GM12878 (cell line): ENCODE measurements around the gene DGKI. TPM values are rescaled to one million over a fixed set of nuclear protein-coding genes. Genes with fewer than 3 reads are reported as not detected.

Experiments
- ATAC-seq: fragments of 200-7000 bp; cut with Tn5 transposase; 3 replicates; pipeline ENCODE4 v1.9.1; 2020; ENCODE audit warnings: mild to moderate bottlenecking, moderate library complexity
- BruUV-seq: library from RNA; stranded (reverse); fragments of 400-500 nt; replicated peaks from 2 replicates; lab custom pipeline; 2021; lab: Mats Ljungman, UMichigan
- CTCF ChIA-PET: fragments of 300-600 bp; sonication (Branson Sonifier 250); formaldehyde crosslinking; extraction: SDS; loops from one replicate; lab custom pipeline; 2021; ENCODE audit warnings: inconsistent platforms; lab: Yijun Ruan, JAX
- POLR2A ChIA-PET: fragments of 350-600 bp; formaldehyde crosslinking; extraction: SDS; loops from one replicate; lab custom pipeline; 2021; ENCODE audit warnings: inconsistent platforms; lab: Charles Lee
- RAD21 ChIA-PET: fragments of 300-600 bp; sonication (Branson Sonifier 250); formaldehyde crosslinking; loops from one replicate; lab custom pipeline; 2023; ENCODE audit warnings: antibody characterized with exemption; ENCODE audit not compliant: unreplicated experiment; lab: Charles Lee
- SMC1A ChIA-PET: fragments of 300-600 bp; sonication (Branson Sonifier 250); formaldehyde crosslinking; loops from one replicate; lab custom pipeline; 2023; ENCODE audit not compliant: unreplicated experiment, uncharacterized antibody; lab: Charles Lee
- DNase-seq: peaks from one replicate; pipeline ENCODE4 v3.0.0-alpha.2; 2011; ENCODE audit warnings: low read depth, low spot score
- FAIRE-seq: peaks from 3 replicates; lab custom pipeline; 2011; peaks lifted over from hg19 to GRCh38; lab: Jason Lieb, UNC
- H2AFZ ChIP-seq: 2 replicates; pipeline ENCODE4 v1.6.0; 2011; ENCODE audit warnings: low read depth, low read length, control low read depth; ENCODE audit not compliant: control insufficient read depth
- H3K27ac ChIP-seq: 2 replicates; pipeline ENCODE4 v1.5.1; 2011; ENCODE audit warnings: control low read depth; ENCODE audit not compliant: control insufficient read depth, insufficient read depth
- H3K27me3 ChIP-seq, 2 experiments: replicated peaks in 1 of 2; 2 replicates each; pipeline versions ENCODE4 v1.6.0 to v1.6.1; 2011; ENCODE audit warnings: low read length in 1 of 2; ENCODE audit not compliant: control insufficient read depth in 2 of 2, insufficient read depth in 2 of 2
- H3K36me3 ChIP-seq, 2 experiments: 2 replicates each; pipeline ENCODE4 v1.5.1; 2011; ENCODE audit warnings: low read length in 1 of 2; ENCODE audit not compliant: control insufficient read depth in 2 of 2, insufficient read depth in 2 of 2
- H3K4me1 ChIP-seq: 2 replicates; pipeline ENCODE4 v1.6.1; 2011; ENCODE audit warnings: mild to moderate bottlenecking, low read length, moderate library complexity, mixed read lengths; ENCODE audit not compliant: control insufficient read depth, insufficient read depth
- H3K4me2 ChIP-seq: 2 replicates; pipeline ENCODE4 v1.6.0; 2011; ENCODE audit warnings: control low read depth; ENCODE audit not compliant: control insufficient read depth, insufficient read depth
- H3K4me3 ChIP-seq: fragments of 200-600 bp; sonication (generic); 2 replicates; pipeline ENCODE4 v1.5.1; 2016
- H3K79me2 ChIP-seq: 2 replicates; pipeline ENCODE4 v1.6.0; 2011; ENCODE audit warnings: low read length; ENCODE audit not compliant: control insufficient read depth, insufficient read depth
- H3K9ac ChIP-seq: 2 replicates; pipeline ENCODE4 v1.8.0; 2011; ENCODE audit warnings: low read length, control low read depth, mixed read lengths; ENCODE audit not compliant: control insufficient read depth, insufficient read depth
- H3K9me3 ChIP-seq: replicated peaks from 3 replicates; pipeline ENCODE4 v1.5.1; 2011; ENCODE audit warnings: mild to moderate bottlenecking, low read length; ENCODE audit not compliant: control insufficient read depth, insufficient read depth
- H4K20me1 ChIP-seq: 2 replicates; pipeline ENCODE4 v1.6.0; 2011; ENCODE audit not compliant: control insufficient read depth, insufficient read depth
- CREB1 ChIP-seq: IDR thresholded peaks from 2 replicates; pipeline ENCODE4 v1.6.1; 2012; ENCODE audit warnings: low read depth, mild to moderate bottlenecking, inconsistent platforms
- EZH2 ChIP-seq: IDR thresholded peaks from 2 replicates; pipeline ENCODE4 v1.6.1; 2012; ENCODE audit warnings: low read depth, mild to moderate bottlenecking, control low read depth, inconsistent platforms, low read length, borderline replicate concordance; ENCODE audit not compliant: control insufficient read depth
- HDAC2 ChIP-seq: fragments of 200-600 bp; sonication (generic); IDR thresholded peaks from 2 replicates; pipeline ENCODE4 v1.6.1; 2017
- HDGF ChIP-seq: fragments of 450-650 bp; IDR thresholded peaks from 2 replicates; pipeline ENCODE4 v1.6.1; 2016; ENCODE audit warnings: antibody characterized with exemption
- KDM1A ChIP-seq: fragments of 200-600 bp; sonication (generic); IDR thresholded peaks from 2 replicates; pipeline ENCODE4 v1.6.1; 2016; ENCODE audit warnings: borderline replicate concordance
- KLF5 ChIP-seq: fragments of 450-650 bp; IDR thresholded peaks from 2 replicates; pipeline ENCODE4 v1.6.1; 2014; ENCODE audit warnings: mild to moderate bottlenecking; ENCODE audit not compliant: partially characterized antibody
- NFYA ChIP-seq: IDR thresholded peaks from 2 replicates; pipeline ENCODE4 v1.6.1; 2011; ENCODE audit warnings: low read depth, mild to moderate bottlenecking, low read length, improper control_type of control experiment, borderline replicate concordance
- POLR2AphosphoS5 ChIP-seq: IDR thresholded peaks from 2 replicates; pipeline ENCODE4 v1.6.1; 2011; ENCODE audit warnings: mild to moderate bottlenecking, low read length, inconsistent platforms
- RFX5 ChIP-seq: IDR thresholded peaks from 2 replicates; pipeline ENCODE4 v1.6.1; 2011; ENCODE audit warnings: low read depth, low read length, improper control_type of control experiment
- SMAD1 ChIP-seq: fragments of 450-650 bp; IDR thresholded peaks from 2 replicates; pipeline ENCODE4 v1.6.1; 2018; ENCODE audit warnings: mild to moderate bottlenecking, low read depth; ENCODE audit not compliant: partially characterized antibody
- SMC3 ChIP-seq: IDR thresholded peaks from 2 replicates; pipeline ENCODE4 v1.6.1; 2011; ENCODE audit warnings: low read length, improper control_type of control experiment, borderline replicate concordance
- SP1 ChIP-seq: IDR thresholded peaks from one replicate; pipeline ENCODE4 v1.6.1; 2011; ENCODE audit warnings: low read depth, low read length
- SPI1 ChIP-seq: IDR thresholded peaks from 2 replicates; pipeline ENCODE4 v1.6.1; 2011; ENCODE audit warnings: low read depth, mild to moderate bottlenecking, low read length, moderate library complexity, borderline replicate concordance; ENCODE audit not compliant: insufficient read depth
- SRF ChIP-seq, 2 experiments: IDR thresholded peaks; 2 replicates each; pipeline ENCODE4 v1.6.1; 2011; ENCODE audit warnings: low read depth in 2 of 2, low read length in 2 of 2, mild to moderate bottlenecking in 1 of 2, moderate library complexity in 1 of 2
- SUPT20H ChIP-seq: IDR thresholded peaks from 2 replicates; pipeline ENCODE4 v1.6.1; 2011; ENCODE audit warnings: low read depth, mild to moderate bottlenecking, low read length, moderate library complexity, borderline replicate concordance; ENCODE audit not compliant: control insufficient read depth
- TARDBP ChIP-seq: IDR thresholded peaks from 2 replicates; pipeline ENCODE4 v1.6.1; 2016; ENCODE audit warnings: borderline replicate concordance
- YY1 ChIP-seq: IDR thresholded peaks from 2 replicates; pipeline ENCODE4 v1.6.1; 2011; ENCODE audit warnings: low read depth, mild to moderate bottlenecking, low read length
- ZSCAN29 ChIP-seq: fragments of 450-650 bp; IDR thresholded peaks from 2 replicates; pipeline ENCODE4 v1.6.1; 2017; ENCODE audit warnings: mild to moderate bottlenecking, moderate library complexity
- WGBS: methylation state at CpG from one replicate; pipeline ENCODE4 v1.1.6; 2016; ENCODE audit warnings: low lambda C conversion rate; ENCODE audit not compliant: insufficient replicate concordance, insufficient coverage; ENCODE audit errors: missing lambda C conversion rate; 5-methylcytosine and 5-hydroxymethylcytosine counted together
- in situ Hi-C: fragments of 300-500 bp; cut with MboI; formaldehyde crosslinking; loops from 9 replicates; pipeline ENCODE4 v1.14.3; 2018; ENCODE audit warnings: mixed read lengths
- intact Hi-C: fragments of 100-400 bp; cut with micrococcal nuclease; formaldehyde crosslinking; loops from one replicate; pipeline ENCODE4 v1.14.2; 2022; ENCODE audit not compliant: unreplicated experiment
- polyA plus RNA-seq, 11 experiments: library from polyadenylated mRNA; depleted of rRNA in 4 of 11; unstranded in 6 of 11; stranded (reverse) in 5 of 11; fragments of >200 nt; fragmentation: Nextera tagmentation in 4 of 11; fragmentation: Illumina TruSeq in 1 of 11; extraction: Ambion mirVana in 4 of 11; extraction: Trizol in 1 of 11; gene quantifications; 1 replicate in 1 of 11; 2 replicates in 10 of 11; pipeline versions ENCODE4 v1.2.1 to v1.2.3, GENCODE V29; 2011 to 2016; ENCODE audit warnings: inconsistent platforms in 2 of 11, missing spikeins in 2 of 11, low read depth in 1 of 11
- total RNA-seq, 4 experiments: library from RNA; depleted of rRNA in 3 of 4; stranded (reverse); fragments of >200 nt in 3 of 4; fragmentation: Illumina TruSeq in 1 of 4; extraction: Trizol in 1 of 4; gene quantifications; 2 replicates each; pipeline versions ENCODE4 v1.2.1 to v1.2.3, GENCODE V29; 2013 to 2021
- TF ChIP-seq, protein P1 (sequence below): fragments of 450-650 bp; IDR thresholded peaks from 2 replicates; pipeline ENCODE4 v1.6.1; 2014; ENCODE audit warnings: mild to moderate bottlenecking
- TF ChIP-seq, protein P2 (sequence below): IDR thresholded peaks from 2 replicates; pipeline ENCODE4 v1.6.1; 2011; ENCODE audit warnings: low read depth, low read length, improper control_type of control experiment, borderline replicate concordance

DGKI gene
- total and polyA plus RNA-seq, 10 of the 15 experiments (the other 5 are each of a cell fraction or from before 2014, with no cell fraction given): 10.4 to 37.1 (median 22.1) TPM

DNA sequence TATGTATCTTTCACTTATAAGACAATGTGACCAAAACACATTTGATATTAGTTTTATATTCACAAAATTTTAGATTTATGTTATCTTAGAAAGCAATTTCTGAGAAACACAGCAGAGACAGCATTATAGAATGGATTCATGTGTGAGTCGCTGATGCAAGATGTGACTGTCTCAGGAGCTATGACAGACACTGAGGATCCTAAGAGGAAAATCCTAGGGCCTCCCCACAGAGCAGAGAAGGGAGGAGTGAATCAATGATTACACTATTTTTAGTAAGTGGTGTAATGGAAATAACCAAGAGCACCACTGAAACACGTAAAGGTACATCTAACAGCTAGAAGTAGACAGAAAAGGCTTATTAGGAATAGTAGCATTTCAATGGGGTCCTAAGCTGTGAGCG, 299.3 kb downstream of the DGKI start:
- 2% methylated on average over 3 of the region's 3 CpGs for WGBS

DNA sequence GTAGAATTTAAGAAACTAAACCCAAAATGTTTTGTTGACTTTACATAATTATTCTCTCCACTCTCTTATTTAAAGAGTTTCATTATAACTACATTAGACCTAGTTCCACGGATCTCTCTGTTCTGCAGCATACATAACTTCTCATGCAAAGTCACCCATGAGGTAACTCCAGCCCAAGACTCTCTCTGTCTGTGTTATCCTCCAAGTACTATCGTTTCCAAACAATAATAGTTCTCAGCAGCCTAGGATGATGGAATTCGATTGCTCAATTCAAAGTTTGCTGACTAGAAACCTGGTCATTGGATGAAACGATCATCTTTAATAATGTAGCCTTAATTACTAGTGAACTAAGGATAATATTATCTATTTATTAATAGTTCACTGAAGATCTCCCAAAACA, 300.1 kb downstream of the DGKI start:
- WGBS: 4% methylated on average over 4 of the region's 4 CpGs
- Histone ChIP-seq H3K79me2 (no peaks in the 10 kb centered on the region), H3K36me3 (no peaks in the 10 kb centered on the region), H3K27me3 (no peaks in the 10 kb centered on the region), H3K4me3 (no peak overlapping the region), H3K27ac (no peak overlapping the region), H3K9me3 (no peaks in the 10 kb centered on the region), H2AFZ (no peak overlapping the region), H3K9ac (no peak overlapping the region), H3K4me1 (no peaks in the 10 kb centered on the region), H3K4me2 (no peak overlapping the region), H4K20me1 (no peaks in the 10 kb centered on the region)
- intact Hi-C loops: no loop called here
- in situ Hi-C loops: no loop called here
- no peak for ATAC-seq
- no peak for FAIRE-seq
- ChIA-PET RAD21 (no interaction called here), SMC1A (interaction anchor here (1.0 kb wide), 1 partner anchor 9 kb away, joined by 4 read pairs; no protein-coding TSS in a partner anchor), POLR2A (no interaction called here), CTCF (interaction anchor here (1.5 kb wide), 1 partner anchor 209 kb away, joined by 3 read pairs; no protein-coding TSS in a partner anchor)
- DNase-seq: no peak
- BruUV-seq: no TSS peak
- no peak for TF ChIP-seq SMAD1
- TF ChIP-seq SPI1: no peak
- no peak for TF ChIP-seq KLF5
- no peak for TF ChIP-seq CREB1
- TF ChIP-seq HDGF: no peak
- TF ChIP-seq, protein P1, sequence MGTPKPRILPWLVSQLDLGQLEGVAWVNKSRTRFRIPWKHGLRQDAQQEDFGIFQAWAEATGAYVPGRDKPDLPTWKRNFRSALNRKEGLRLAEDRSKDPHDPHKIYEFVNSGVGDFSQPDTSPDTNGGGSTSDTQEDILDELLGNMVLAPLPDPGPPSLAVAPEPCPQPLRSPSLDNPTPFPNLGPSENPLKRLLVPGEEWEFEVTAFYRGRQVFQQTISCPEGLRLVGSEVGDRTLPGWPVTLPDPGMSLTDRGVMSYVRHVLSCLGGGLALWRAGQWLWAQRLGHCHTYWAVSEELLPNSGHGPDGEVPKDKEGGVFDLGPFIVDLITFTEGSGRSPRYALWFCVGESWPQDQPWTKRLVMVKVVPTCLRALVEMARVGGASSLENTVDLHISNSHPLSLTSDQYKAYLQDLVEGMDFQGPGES: no peak
- TF ChIP-seq, protein P2, sequence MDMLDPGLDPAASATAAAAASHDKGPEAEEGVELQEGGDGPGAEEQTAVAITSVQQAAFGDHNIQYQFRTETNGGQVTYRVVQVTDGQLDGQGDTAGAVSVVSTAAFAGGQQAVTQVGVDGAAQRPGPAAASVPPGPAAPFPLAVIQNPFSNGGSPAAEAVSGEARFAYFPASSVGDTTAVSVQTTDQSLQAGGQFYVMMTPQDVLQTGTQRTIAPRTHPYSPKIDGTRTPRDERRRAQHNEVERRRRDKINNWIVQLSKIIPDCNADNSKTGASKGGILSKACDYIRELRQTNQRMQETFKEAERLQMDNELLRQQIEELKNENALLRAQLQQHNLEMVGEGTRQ: no peak
- no peak for TF ChIP-seq TARDBP
- TF ChIP-seq SMC3: no peak
- TF ChIP-seq KDM1A: no peak
- no peak for TF ChIP-seq NFYA

More for the DNA sequence above, 299.3 kb downstream of the DGKI start:
- Histone ChIP-seq H3K79me2 (no peaks in the 10 kb centered on the region), H3K27ac (no peak overlapping the region), H3K27me3 (no peaks in the 10 kb centered on the region), H3K4me2 (no peak overlapping the region), H4K20me1 (no peaks in the 10 kb centered on the region), H3K36me3 (no peaks in the 10 kb centered on the region), H3K4me1 (no peaks in the 10 kb centered on the region), H3K9me3 (no peaks in the 10 kb centered on the region), H3K4me3 (no peak overlapping the region), H3K9ac (no peak overlapping the region), H2AFZ (no peak overlapping the region)
- no peak for ATAC-seq
- TF ChIP-seq ZSCAN29 (no peak), EZH2 (no peak), SUPT20H (no peak), SP1 (no peak), YY1 (no peak), HDAC2 (no peak), SRF (IDR thresholded peaks at IDR 0.05; ENCODE audit: low read depth in 2 of 2, low read length in 2 of 2) (no peak), POLR2AphosphoS5 (no peak), RFX5 (no peak)
- DNase-seq: no peak
- BruUV-seq: no TSS peak
- RAD21 ChIA-PET: no interaction called here
- CTCF ChIA-PET: interaction anchor here (1.5 kb wide), 1 partner anchor 210 kb away, joined by 3 read pairs; no protein-coding TSS in a partner anchor
- SMC1A ChIA-PET: interaction anchor here (1.0 kb wide), 1 partner anchor 9 kb away, joined by 4 read pairs; no protein-coding TSS in a partner anchor
- FAIRE-seq: no peak
- in situ Hi-C loops (no loop called here), intact Hi-C loops (no loop called here)
- POLR2A ChIA-PET: no interaction called here
